K562 (cell line): ENCODE results near the gene DVL3. TPM values are rescaled to one million over a fixed set of nuclear protein-coding genes. Genes with fewer than 3 reads are reported as not detected.

Source experiments
- ATF1 ChIP-seq, 2 experiments: fragments of 450-650 bp in 1 of 2; IDR thresholded peaks; 2 replicates each; pipeline ENCODE4 v1.6.1; 2016; ENCODE audit warnings: missing compliant biosample characterization in 1 of 2, missing genetic modification characterization in 1 of 2
- ATF6 ChIP-seq: sonication (generic); formaldehyde crosslinking; IDR thresholded peaks from 2 replicates; pipeline ENCODE4 v1.4.0; 2020; ENCODE audit warnings: mild to moderate bottlenecking, missing genetic modification reagents
- CGGBP1 ChIP-seq: fragments of 250-450 bp; sonication (Bioruptor Pico); IDR thresholded peaks from 2 replicates; pipeline ENCODE4 v1.9.0; 2021; ENCODE audit warnings: mild to moderate bottlenecking
- CUX1 ChIP-seq: fragments of 200-800 bp; sonication (Bioruptor generic); IDR thresholded peaks from 2 replicates; pipeline ENCODE4 v1.6.1; 2016; ENCODE audit warnings: missing genetic modification characterization, missing compliant biosample characterization
- HLTF ChIP-seq: fragments of 450-650 bp; IDR thresholded peaks from 2 replicates; pipeline ENCODE4 v1.6.1; 2016
- HMGN3 ChIP-seq: IDR thresholded peaks from 2 replicates; pipeline ENCODE4 v1.6.1; 2011; ENCODE audit warnings: borderline replicate concordance, low read depth, mild to moderate bottlenecking, mixed read lengths, low read length; ENCODE audit not compliant: insufficient read length; ENCODE audit errors: extremely low read depth
- HNRNPK ChIP-seq: fragments of 200-400 bp; formaldehyde crosslinking; IDR thresholded peaks from one replicate; pipeline ENCODE4 v1.6.1; 2018; ENCODE audit warnings: mild to moderate bottlenecking, low read depth, low read length; ENCODE audit not compliant: poor library complexity, severe bottlenecking
- MTA2 ChIP-seq: fragments of 450-650 bp; IDR thresholded peaks from 2 replicates; pipeline ENCODE4 v1.6.1; 2016; ENCODE audit warnings: low read depth
- ZBTB1 ChIP-seq: sonication (generic); formaldehyde crosslinking; IDR thresholded peaks from 2 replicates; pipeline ENCODE4 v1.8.1; 2023; ENCODE audit warnings: missing genetic modification reagents, low read depth, mild to moderate bottlenecking, borderline replicate concordance
- ZNF12 ChIP-seq: sonication (generic); formaldehyde crosslinking; IDR thresholded peaks from 2 replicates; pipeline ENCODE4 v1.4.0; 2020; ENCODE audit warnings: mild to moderate bottlenecking, missing genetic modification reagents
- ZNF3 ChIP-seq: fragments of 250-450 bp; sonication (Bioruptor Pico); IDR thresholded peaks from 2 replicates; pipeline ENCODE4 v1.5.0; 2021; ENCODE audit warnings: mild to moderate bottlenecking, moderate library complexity
- polyA plus RNA-seq, 8 experiments: library from polyadenylated mRNA; depleted of rRNA in 4 of 8; stranded (reverse) in 5 of 8; unstranded in 3 of 8; fragments of >200 nt; fragmentation: Nextera tagmentation in 2 of 8; fragmentation: Illumina TruSeq in 1 of 8; extraction: Ambion mirVana in 2 of 8; extraction: Trizol in 1 of 8; gene quantifications; 2 replicates each; pipeline versions ENCODE4 v1.2.1 to v1.2.3, GENCODE V29; 2011 to 2014; ENCODE audit warnings: inconsistent platforms in 1 of 8, missing spikeins in 1 of 8
- total RNA-seq, 7 experiments: library from RNA; depleted of rRNA in 6 of 7; stranded (reverse); fragments of >200 nt in 6 of 7; fragmentation: Illumina TruSeq in 2 of 7; extraction: Trizol in 2 of 7; gene quantifications; 2 replicates each; pipeline versions ENCODE4 v1.2.1 to v1.2.3, GENCODE V29; 2011 to 2021; ENCODE audit warnings: low replicate concordance in 1 of 7
- TF ChIP-seq, protein P1 (sequence below): fragments of 250-450 bp; sonication (Bioruptor Pico); IDR thresholded peaks from 2 replicates; pipeline ENCODE4 v1.5.1; 2021; ENCODE audit warnings: mild to moderate bottlenecking
- TF ChIP-seq, protein P2 (sequence below): fragments of 450-650 bp; IDR thresholded peaks from 2 replicates; pipeline ENCODE4 v1.6.1; 2014; ENCODE audit warnings: low read depth, mild to moderate bottlenecking, moderate library complexity, borderline replicate concordance

DVL3 gene
- total and polyA plus RNA-seq, 9 of the 15 experiments (the other 6 are each of a cell fraction or from before 2014, with no cell fraction given), result 3.1 to 57.9 (median 20.1) TPM

- TF ChIP-seq, protein P1, sequence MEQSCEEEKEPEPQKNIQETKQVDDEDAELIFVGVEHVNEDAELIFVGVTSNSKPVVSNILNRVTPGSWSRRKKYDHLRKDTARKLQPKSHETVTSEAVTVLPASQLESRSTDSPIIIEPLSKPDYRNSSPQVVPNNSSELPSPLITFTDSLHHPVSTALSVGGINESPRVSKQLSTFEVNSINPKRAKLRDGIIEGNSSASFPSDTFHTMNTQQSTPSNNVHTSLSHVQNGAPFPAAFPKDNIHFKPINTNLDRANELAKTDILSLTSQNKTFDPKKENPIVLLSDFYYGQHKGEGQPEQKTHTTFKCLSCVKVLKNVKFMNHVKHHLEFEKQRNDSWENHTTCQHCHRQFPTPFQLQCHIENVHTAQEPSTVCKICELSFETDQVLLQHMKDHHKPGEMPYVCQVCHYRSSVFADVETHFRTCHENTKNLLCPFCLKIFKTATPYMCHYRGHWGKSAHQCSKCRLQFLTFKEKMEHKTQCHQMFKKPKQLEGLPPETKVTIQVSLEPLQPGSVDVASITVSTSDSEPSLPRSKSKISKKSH (CRISPR knock-in tag), result no peak
- no peak for TF ChIP-seq HNRNPK
- TF ChIP-seq CGGBP1 (CRISPR knock-in tag), result no peak
- TF ChIP-seq ZBTB1 (CRISPR knock-in tag), result no peak; the same call in 1 of the 2 replicates
- no peak for TF ChIP-seq HLTF
- no peak for TF ChIP-seq ATF1 (CRISPR knock-in tag; IDR thresholded peaks at IDR 0.05)
- TF ChIP-seq ATF1 (tag; IDR thresholded peaks at IDR 0.05), result 0 out of 2 replicates have a peak, but pooled peaks have one; percentile 16
- no peak; the same call in 1 of the 2 replicates for TF ChIP-seq ZNF12 (CRISPR knock-in tag)
- TF ChIP-seq MTA2, result no peak
- TF ChIP-seq, protein P2, sequence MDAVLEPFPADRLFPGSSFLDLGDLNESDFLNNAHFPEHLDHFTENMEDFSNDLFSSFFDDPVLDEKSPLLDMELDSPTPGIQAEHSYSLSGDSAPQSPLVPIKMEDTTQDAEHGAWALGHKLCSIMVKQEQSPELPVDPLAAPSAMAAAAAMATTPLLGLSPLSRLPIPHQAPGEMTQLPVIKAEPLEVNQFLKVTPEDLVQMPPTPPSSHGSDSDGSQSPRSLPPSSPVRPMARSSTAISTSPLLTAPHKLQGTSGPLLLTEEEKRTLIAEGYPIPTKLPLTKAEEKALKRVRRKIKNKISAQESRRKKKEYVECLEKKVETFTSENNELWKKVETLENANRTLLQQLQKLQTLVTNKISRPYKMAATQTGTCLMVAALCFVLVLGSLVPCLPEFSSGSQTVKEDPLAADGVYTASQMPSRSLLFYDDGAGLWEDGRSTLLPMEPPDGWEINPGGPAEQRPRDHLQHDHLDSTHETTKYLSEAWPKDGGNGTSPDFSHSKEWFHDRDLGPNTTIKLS, result no peak
- no peak for TF ChIP-seq ZNF3 (CRISPR knock-in tag)
- peak; percentile 6 for TF ChIP-seq HMGN3
- TF ChIP-seq ATF6 (CRISPR knock-in tag), result 0 out of 2 replicates have a peak, but pooled peaks have one; percentile 30
- no peak for TF ChIP-seq CUX1
Measured at GRCh38 chr3:184155644-184156521, 706 bp downstream of the DVL3 start (continued).
